CD4-positive, alpha-beta T cell treated with Interferon gamma for 1 hour (primary cell): ENCODE data around the gene CNOT2.
"Not testable (repeated sequence)": the region's sequence is repeated elsewhere in the genome, so short reads cannot be mapped to it uniquely, and the experiment has no call there.

Experiments used
- DNase-seq: peaks from one replicate; pipeline ENCODE4 v3.0.0-alpha.2; 2020

Gene CNOT2

GRCh38 chr12:70367258-70368141 is 124.3 kb downstream of the CNOT2 start:
- DNase-seq, result no peak

GRCh38 chr12:70372881-70373280 is 129.6 kb downstream of the CNOT2 start:
- no peak for DNase-seq

GRCh38 chr12:70379846-70380245 is 136.6 kb downstream of the CNOT2 start:
- DNase-seq, result no peak

GRCh38 chr12:70383484-70383883 is 140.3 kb downstream of the CNOT2 start:
- no peak for DNase-seq

DNA sequence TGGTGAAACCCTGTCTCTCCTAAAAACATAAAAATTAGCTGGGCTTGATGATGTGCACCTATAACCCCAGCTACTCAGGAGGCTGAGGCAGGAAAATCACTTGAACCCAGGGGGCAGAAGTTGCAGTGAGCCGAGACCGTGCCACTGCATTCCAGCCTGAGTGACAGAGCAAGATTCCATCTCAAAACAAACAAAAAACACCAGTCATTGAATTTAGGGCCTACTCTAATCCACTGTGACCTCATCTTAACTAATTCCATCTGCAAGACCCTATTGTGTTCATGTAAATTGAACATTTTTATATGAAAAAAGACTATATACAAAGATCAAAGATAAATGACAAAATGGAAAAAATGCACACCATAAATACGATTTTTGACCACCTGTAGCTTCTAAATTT is 140.7 kb downstream of the CNOT2 start:
- no peak for DNase-seq

DNA sequence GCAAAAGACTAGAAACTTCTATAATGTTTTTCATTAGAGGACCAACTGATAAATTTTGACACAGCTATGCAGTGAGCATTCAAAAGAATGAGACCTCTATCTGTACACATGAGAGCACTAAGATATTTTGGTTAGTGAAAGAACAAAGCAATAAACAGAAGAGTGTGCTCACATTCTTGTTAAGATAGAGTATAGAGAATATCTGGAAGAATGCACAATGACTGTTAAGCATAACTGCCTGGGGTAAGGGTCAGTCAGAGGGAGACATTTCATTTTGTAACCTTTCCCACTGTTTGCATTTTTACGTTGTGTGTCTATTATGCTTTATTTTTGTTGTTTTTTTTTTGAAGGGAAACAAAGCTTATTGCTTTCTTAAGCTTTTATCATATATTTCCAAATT is 143.5 kb downstream of the CNOT2 start:
- no peak for DNase-seq

DNA sequence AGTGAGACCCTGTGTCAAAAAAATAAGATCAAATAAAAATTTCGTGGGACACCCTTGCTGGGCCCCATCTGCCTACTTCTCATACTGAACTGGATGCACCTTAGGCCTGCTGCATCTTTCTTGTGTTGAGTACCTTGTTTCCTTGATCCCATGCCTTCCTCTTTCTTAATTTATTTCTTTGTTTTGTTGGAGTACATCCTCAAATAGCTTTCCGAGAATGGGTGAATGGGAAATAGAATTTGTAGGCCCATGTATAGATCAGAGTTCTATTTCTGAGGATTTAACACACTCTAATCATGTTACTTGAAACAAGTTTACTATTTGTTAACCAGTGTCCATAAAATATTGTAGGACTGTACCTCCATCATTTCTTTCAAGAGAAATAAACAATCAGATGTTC is 146.4 kb downstream of the CNOT2 start:
- DNase-seq, result no peak

- not testable (repeated sequence) for DNase-seq
Observed at GRCh38 chr12:70392631-70393030, 149.4 kb downstream of the CNOT2 start.

DNA sequence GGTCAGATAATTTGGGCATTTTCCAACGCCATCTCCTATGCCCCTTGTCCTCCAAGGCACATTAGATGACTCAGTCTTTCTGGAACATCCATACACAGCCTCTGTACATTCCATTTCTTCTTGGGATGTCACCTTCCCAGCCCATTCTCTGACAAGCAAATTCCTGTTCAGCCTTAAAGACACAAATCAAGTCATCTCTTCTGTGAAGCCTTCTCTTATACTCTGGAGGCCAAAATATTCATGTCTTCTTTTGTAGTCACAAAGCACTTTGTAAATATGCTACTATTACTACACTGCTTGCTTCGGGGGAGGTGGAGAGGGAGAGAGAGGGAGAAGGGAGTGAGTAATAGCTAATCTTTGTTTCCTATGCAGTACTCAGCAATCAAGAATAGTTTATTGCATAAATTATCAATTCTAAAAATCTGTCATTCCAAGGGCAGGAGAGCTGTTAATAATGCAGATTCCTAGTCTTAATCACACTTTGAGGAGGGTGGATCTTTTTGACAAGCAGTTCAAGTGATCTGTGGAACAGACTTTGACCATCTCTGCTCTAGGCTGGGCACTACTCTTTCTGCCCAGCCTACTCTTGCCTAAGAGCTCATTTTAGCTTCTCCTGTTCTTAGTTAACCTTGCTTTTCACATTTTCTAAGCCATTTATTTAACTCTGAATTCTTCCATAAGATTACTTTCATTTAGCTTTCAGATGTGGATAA is 150.7 kb downstream of the CNOT2 start:
- no peak for DNase-seq

DNA sequence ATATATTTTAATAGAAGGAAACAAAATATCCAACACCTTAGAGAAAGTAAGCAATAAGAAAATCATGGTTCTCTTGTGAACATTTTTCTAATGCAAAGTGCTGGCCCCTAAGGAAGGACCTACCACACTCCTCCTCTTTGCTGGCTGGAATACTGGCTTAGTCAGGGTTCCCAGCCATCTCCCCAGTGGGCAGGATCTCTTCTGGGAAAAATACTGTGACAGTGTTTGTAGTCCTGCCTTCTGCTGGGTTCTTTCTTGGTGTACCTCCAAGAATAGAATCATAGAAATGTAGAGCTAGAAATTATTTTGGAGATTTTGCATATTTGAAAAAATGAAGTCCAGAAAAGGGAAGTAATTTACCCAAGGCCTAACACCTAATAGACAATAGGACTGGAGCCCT is 154.8 kb downstream of the CNOT2 start:
- DNase-seq, result no peak

GRCh38 chr12:70398862-70399261 is 155.6 kb downstream of the CNOT2 start:
- DNase-seq, result no peak

GRCh38 chr12:70399311-70399710 is 156.1 kb downstream of the CNOT2 start:
- DNase-seq, result no peak

DNA sequence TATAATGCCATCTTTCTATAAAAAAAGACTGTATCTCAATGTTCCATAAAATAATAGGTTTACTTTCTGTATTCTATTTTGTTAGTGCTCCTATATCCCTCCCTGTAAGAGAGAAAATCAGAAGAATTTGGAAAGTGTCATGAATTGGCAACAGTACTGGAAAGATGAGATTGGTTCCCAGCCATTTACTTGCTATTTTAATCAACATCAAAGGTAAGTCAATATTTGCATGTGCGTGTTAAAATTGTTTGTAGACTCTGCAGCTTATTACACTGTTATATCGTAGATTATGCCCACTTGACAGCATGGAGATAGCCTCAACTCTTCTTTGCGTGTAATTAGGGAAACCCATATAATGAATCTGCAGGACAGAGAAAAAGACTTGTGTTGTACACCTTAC is 156.9 kb downstream of the CNOT2 start:
- no peak for DNase-seq

- no peak for DNase-seq
Observed at GRCh38 chr12:70402597-70402996, 159.4 kb downstream of the CNOT2 start.

DNA sequence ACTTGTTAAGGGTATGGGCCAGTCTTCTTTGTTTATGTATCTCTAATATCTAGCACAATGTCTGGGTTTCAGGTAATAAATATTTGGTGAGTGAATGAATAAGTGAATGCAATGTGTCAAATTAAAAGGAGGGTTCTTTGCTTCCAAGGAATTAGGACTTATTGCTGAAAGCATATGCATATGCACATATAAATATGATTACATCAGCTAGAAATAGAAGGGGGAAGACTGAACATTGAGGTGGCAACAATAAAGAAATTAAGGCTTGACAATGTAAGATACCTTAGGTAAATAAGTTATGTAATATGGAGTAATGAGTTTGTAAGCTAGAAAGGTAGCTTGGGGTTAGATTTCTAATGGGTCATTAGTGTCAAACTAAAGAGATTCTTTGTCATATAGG is 160.6 kb downstream of the CNOT2 start:
- no peak for DNase-seq
